SU-DHL-6 (cell line): Measurements from ENCODE around the gene L3MBTL4.

Experiments used
- CTCF ChIP-seq: fragments of 200-600 bp; sonication (generic); IDR thresholded peaks from one replicate; pipeline ENCODE4 v1.5.1; 2017; ENCODE audit warnings: antibody characterized with exemption, mild to moderate bottlenecking, low read length, moderate library complexity; ENCODE audit not compliant: insufficient read depth, poor library complexity, severe bottlenecking
- EZH2phosphoT487 ChIP-seq: fragments of 200-600 bp; sonication (generic), shearing (Covaris generic); conservative IDR thresholded peaks from 2 replicates; pipeline ENCODE4 v1.6.1; 2018; ENCODE audit warnings: mild to moderate bottlenecking, antibody characterized with exemption, low read length, moderate library complexity, mixed read lengths

GRCh38 chr18:6119761-6120160 is 294.9 kb downstream of the L3MBTL4 start:
- TF ChIP-seq CTCF (no peak), EZH2phosphoT487 (no peak)
